OCI-M1 (cell line): Measurements from ENCODE around the gene BNC2.

ENCODE experiments used
- DNase-seq: peaks from one replicate; lab custom pipeline; 2025; lab: John Stamatoyannopoulos, UW

BNC2 gene

DNA sequence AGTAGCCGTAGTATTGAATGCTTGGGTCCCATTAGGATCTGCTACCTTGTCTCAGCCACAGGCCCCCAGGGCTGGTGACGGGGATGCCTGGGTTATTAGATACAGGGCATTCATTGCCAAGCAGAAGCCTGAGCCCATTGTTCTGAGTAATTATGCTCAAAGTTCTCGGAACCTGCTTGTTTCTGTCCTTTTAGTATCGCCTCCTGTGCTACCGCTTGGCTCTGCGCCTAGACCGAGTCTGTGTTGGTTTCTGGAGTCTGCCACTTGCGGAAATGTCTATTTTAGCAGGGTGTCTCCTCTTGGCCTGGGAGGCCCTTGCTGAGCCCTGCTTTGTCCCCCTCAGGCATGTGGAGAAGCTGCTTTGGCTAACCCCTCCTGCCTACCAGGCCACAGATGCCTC is 506.1 kb downstream of the BNC2 start:
- no peak for DNase-seq

DNA sequence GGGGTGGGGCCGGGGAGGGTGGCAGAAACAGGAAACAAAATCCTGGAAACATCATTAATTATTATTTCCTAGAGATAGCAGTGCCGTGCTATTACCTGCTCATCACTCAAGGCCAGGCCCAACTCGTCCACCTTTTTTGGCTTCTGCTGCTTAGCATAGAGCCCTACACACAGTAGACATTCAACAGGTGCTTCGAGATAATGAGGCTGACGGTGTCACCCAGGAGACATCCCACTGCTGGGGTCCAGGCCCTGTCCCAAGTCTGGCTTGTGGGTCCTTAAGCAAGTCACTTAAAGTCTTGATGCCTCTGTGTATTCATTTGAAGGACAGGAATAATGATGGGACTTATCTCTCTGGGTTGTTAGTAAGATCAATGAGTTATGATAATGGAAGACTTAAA is 506.6 kb downstream of the BNC2 start:
- DNase-seq: no peak

DNA sequence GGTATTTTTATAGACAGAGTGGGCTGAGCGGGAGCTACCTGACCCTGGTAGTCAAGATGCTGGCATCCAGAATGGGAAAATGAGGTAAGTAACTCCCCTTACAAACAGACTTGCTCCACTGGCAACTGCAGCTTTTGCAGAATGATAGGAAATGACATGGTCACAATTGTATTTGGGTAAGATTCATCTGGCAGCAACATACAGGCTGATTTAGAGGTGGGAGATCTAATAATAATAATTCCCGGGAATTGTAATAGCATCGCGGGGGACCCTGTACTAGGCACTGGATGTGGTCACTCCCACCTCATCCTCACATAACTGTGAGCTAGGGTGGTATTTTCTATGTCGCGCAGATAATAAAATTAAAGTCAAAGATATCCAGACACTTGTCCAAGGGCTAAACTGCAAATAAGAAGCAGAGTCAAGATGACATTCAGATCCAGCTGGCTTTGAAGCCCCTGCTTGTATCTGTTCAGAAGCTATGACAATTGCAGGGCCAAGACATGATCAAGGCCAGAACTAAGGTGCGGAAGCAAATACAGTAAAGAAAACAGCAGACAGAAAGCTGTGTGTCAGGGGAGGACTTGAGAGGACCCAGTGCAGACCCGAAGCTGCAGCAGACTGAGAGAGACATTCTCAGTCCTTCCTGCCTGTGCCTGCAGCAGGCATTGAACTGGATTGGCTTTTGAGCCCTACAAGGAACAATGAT is 507.2 kb downstream of the BNC2 start:
- DNase-seq: no peak

DNA sequence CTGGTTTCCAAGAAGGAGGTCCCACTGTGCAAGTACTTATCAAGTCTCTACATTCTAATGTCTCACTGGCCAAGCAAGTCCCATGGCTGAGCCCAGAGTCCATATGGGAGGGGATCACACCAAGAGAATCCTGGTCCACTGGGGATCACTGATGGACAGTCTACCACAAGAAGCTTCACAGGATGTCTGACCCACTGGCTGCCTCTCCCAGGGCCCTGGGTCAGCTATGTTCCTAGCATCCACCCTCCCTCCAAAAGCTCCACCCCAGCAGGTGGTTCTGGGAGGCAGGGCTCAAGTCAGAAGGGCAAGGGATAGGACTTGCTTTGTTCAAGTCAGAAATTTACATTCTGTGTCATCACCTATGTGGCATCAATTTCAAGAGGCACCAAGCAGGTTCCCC is 508.5 kb downstream of the BNC2 start:
- no peak for DNase-seq

DNA sequence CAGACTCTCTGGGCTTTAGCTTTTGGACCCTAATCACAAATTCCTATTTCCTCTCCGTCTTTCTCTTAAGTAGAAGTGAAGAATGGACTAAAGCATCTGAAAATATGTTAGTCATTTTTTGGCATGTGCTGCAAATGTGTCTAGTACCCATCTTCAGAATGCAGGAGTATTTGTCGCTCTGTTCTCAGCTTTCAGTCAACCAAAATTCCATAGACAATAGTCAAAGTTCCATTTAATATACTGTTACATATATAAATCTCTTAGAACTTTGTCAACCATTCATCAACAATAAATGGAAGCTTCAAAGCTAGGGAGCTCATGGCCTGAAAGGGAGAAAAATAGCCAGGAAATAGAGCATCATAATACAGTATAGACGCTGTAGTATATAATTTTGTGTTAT is 509.4 kb downstream of the BNC2 start:
- no peak for DNase-seq

DNA sequence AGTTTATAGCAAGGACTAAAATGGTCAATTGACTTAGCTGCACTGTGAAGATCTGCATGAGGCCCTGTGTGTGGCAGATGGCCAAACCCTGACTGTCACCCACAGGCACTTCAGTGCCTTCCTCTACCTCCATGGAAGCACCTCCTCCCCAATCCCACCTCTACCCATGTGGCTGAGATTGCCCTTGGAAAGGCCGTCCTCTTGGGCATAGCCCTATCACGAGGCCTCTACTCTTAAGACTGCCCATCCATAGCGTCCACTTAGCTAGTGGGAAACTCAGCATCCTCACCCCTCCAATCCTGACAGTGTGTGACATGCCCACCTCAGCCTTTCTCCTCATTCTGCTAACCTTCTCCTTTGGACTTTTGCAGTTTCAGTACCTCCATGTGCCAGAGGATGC is 510.2 kb downstream of the BNC2 start:
- no peak for DNase-seq
